GM19035 (cell line): ENCODE measurements around the gene RAP1GAP2.
"Not testable (repeated sequence)": the region's sequence is repeated elsewhere in the genome, so short reads cannot be mapped to it uniquely, and the experiment has no call there.

Experiments used
- ATAC-seq: cut with Tn5 transposase; IDR thresholded peaks from one replicate; pipeline ENCODE4 v1.9.1; 2021; ENCODE audit not compliant: unreplicated experiment

RAP1GAP2 gene

DNA sequence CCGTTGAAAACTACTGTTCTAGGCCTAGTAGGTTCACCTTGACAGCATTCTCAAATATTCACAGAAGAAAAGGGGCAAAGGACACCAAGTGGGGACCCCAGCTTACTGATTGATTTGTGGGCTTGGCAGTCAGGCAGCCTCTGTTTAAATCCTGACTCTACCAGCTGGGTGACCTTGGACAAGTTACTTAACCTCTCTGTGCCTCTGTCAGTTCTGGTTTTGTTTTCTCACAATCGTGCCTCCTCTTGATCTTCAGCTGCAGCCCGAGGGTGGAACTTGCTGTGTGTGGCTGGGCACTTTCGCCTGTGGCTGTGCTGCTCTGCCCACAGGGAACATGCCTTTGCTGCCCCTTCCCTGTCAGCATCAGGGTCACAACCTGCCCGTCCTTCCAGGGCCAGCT, 17.8 kb downstream of the RAP1GAP2 start:
- ATAC-seq: no peak

DNA sequence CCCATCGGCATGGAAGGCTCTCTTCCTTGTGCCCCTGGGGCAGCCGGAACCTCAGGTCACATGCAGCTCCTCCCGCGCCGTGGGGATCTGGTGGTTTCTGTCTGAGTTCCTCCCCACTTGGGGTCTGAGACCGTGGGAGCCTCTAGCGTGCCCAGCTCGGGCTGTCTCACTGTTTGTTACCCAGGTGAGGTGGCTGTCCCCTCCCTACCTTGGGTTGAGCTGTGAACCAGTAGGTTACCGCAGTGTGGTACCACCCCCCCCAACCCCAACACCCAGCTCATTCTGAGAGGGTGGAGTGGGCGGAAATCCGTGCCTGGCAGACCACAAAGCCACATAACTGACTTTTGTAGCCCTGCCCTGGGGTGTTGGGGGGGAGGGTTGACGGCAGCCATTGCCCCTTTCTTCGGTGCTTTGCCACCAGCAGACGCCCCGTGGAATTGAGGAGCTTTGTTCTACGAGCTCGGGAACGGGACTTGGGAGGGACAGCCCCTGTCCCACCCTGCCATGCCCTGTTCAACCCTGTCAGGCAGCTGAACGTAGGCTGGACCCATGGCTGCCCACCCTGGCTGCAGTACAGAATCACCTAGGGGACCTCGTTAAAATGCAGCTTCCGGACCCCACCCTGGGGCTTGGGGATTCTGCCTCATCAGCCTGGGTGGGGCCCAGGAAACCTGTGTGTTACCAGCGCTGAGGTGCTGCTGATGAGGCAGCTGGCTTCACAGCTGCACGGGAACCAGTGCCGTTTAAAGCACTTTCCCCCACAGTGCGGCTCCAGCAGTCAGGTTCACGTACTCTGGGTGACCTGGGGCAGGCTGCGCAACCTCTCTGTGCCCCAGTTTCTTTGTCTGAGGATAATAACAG, 18.5 kb downstream of the RAP1GAP2 start:
- ATAC-seq: no peak

DNA sequence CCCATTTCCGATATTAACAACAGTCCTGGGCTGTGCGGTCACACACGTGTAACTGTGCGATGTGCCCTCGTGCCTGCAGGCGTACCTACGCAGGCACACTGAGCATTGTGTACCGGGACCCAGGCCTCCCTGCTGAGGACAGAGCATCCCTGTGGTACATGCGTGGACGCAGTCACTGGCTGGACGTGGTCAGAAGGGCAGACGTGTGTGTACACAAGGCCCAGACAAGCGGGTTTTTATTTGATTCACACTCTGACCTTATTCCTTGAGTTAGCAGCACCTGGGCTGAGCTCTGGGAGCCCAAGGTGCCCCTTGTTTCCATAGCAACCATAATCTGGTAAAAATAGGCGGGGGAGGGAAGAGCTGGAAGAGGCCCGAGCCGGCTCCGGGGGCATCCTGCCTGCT, 19.5 kb downstream of the RAP1GAP2 start:
- no peak for ATAC-seq

DNA sequence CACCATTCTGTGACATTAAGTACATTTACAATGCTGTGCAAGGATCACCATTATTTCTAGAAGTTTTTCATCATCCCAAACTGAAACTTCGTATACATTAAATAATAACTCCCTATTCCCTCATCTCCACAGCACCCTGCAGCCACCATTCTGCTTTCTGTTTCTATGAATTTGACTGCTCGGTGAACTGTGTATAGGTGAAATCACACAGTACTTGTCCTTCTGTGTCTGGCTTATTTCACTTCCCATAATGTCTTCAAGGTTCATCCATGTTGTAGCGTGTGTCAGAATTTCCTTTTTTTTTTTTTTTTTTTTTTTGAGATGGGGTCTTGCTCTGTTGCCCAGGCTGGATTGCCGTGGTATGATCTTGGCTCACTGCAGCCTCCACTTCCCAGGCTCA, 20.4 kb downstream of the RAP1GAP2 start:
- no peak for ATAC-seq

DNA sequence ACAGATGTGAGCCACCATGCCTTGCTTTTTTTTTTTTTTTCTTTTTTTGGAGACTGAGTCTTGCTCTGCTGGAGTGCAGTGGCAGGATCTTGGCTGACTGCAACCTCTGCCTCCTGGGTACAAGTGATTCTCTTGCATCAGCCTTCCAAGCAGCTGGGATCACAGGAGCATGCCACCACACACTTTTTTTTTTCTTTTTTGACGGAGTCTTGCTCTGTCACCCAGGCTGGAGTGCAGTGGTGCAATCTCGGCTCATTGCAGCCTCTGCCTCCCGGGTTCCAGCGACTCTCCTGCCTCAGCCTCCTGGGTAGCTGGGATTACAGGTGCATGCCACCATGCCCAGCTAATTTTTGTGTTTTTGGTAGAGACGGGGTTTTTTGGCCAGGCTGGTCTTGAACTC, 23.1 kb downstream of the RAP1GAP2 start:
- not testable (repeated sequence) for ATAC-seq

DNA sequence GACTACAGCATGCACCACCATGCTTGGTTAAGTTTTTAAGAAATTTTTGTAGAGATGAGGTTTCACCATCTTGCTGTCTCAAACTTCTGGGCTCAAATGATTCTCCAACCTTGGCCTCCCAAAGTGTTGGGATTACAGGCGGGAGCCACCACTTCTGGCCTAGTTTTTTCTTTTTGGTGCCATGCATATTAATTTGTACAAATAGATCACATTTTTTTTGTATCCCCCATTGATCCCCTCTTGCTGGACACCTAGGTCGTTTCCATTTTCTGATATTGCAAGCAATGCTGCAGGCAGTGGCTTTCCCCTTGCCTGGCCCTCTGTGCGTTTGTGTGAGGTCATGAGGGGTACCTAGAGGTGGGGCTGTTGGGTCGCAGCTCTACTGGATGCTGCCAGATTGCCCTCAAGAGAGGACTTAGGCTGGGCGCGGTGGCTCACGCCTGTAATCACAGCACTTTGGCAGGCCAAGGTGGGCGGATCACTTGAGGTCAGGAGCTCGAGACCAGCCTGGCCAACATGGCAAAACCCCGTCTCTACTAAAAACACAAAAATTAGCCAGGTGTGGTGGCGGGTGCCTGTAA, 23.8 kb downstream of the RAP1GAP2 start:
- ATAC-seq: no peak

DNA sequence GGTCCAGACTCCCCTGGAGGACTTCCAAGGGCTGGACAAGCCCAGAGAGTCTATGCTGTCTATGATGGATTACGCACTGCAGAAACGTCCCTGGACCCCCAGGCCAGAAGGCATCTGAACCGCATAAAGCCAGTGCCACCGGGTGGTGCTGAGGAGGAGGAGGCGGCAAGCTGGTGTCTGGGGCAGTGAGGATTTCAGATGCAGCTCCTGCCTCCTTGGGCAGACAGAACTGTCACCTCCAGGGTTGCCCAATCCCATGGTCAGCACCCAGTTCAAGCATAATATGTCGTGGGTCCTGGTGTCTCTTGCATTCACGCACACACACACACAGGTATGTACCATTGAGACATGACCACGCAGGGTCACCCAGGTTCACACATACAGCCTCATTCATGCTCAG, 25.6 kb downstream of the RAP1GAP2 start:
- no peak for ATAC-seq

DNA sequence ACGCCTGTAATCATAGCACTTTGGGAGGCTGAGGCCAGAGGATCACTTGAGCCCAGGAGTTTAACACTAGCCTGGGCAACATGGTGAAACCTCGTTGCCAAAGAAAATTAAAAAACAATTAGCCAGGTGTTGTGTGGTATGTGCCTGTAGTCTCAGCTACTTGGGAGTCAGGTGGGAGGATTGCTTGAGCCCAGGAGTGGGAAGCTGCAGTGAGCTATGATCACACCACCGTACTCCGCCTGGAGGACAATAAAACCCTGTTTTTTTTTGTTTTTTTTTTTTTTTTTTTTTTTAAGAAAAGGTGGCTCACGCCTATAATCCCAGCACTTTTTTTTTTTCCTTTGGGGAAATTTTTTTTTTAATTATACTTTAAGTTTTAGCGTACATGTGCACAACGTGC, 26.1 kb downstream of the RAP1GAP2 start:
- ATAC-seq: no peak

DNA sequence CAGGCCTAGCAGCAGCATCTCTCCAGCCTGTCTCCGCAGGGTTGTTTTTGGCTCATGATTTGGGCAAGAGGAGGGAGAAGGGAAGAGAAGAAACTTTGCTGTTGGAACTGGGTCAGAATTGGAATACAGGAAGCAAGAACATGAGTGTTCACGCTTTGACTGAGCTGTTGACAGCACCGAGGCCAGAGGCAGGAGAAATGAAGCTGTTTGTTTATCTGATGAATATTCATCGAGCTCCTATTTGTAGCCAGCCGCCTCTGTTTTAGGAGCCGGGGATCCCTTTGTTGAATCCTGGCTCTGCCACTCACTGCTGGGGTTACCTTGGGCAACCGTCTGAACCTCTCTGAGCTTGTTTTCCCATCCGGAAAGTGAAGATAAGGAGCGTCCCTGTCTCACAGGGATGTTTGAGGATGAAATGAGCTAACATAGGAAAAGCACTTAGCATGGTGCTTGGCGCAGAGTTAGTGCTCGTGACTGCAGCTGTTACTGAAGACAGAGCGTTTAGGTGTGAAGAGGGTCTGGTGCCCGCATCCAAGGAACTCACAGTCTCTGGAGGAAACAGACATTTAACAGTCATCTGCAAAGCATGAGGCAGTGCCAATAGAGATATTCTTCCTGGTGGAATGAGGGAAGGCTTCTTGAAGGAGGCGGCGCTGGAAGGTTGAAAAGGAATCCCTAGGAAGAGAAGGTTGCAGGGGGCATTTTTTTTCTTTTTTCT, 29.2 kb downstream of the RAP1GAP2 start:
- no peak for ATAC-seq

DNA sequence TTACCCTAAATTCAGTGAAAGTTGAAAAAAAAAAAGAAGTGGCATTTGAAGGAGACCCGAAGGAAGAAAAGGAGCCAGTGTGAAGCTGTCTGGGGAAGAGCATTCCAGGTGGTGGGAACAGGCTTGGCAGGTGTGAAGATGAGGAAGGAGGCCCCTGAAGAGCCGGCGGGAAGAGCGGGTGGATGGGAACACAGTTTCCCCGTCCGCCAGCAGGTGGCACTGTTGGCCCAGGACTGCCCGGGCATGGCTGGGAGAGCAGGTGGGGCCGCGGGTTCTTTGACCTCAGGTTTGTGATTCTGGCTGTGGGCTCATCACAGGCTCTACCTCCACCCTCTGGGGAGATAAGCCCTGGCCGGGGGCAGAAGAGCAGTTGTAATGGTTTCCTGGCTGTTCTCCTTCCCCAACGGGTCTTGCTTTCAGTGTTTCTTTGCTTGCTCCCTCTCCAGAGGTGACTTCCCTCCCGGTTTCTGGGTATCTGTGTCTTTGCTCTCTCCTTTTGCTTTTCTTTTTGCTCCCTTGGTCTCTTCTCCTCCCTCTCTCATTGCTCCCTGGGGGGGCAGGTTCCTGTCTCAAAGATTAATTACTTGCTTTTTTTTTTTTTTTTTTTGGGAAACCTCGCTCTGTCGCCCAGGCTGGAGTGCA, 32.3 kb downstream of the RAP1GAP2 start:
- ATAC-seq: no peak

DNA sequence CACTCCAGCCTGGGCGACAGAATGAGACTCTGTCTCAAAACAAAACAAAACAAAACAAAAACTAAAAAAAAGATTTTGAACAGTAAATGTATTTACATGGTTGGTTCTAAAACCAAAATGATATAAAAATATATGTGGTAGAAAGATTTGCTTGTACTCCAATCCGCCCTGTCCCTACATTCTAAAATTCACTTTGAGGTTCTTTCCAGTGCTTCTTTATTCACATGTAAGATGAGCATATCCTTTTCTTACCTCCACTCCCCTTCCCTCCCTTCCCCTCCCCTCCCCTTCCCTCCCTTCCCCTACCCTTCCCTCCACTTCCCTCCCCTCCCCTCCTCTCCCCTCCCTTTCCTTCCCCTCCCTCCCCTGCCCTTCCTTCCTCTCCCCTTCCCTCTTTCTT, 34.4 kb downstream of the RAP1GAP2 start:
- ATAC-seq: no peak

DNA sequence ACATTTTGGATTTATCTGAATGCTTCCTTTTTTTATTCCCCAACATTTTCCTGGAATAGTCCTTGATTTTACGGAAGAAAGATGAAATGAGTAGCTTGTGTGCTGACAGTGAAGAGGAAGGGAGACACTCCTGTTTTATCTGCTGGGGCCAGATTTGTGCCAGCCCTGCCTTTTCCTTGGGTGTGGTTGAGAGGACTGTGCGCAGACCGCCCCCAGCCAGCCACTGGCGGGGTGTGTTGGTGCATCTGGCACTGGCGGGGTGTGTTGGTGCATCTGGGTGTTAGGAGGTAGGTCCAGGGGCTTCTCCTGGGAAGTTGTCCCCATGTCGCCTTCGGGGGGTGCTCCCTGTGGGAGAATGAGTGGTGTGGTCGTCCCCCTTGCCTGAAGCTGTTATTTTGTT, 39.5 kb downstream of the RAP1GAP2 start:
- no peak for ATAC-seq

DNA sequence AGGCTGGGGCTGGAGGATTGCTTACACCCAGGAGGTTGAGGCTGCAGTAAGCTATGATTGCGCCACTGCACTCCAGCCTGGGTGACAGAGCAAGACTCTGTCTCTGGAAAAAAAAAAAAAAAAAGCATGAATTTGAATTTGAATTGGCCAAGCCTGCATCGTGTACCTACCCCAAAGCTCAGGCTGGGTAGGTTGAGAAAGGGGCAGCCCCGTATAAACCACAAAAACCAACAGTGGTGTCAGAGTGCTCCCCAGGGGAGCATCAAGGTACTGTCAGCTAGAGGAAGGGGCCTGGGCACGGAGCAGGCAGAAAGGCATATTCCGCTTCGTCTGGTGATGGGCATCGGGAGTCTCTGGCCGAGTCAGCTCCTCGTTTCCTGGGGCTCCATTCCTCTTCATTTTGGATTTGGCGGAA, 40.9 kb downstream of the RAP1GAP2 start:
- no peak for ATAC-seq

DNA sequence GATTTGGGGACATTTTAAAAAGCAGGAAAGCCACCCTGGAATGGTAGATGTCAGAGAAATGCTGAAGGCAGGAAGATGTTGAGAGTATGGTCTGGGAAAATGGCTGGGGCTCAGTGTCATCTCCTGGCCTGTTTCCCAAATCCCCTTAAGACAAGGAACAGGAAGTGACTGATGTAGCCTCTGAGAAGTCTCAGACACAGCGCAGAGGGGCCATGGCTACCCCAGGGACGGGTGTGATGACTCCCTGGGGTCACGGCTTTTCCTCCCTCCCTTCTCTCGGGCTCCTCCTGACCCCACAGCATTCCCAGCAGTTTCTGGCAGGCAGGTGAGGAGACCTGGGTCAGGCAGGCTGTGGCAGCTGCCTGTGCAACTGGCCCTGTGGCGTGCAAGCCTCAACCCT, 45.4 kb downstream of the RAP1GAP2 start:
- ATAC-seq: no peak

DNA sequence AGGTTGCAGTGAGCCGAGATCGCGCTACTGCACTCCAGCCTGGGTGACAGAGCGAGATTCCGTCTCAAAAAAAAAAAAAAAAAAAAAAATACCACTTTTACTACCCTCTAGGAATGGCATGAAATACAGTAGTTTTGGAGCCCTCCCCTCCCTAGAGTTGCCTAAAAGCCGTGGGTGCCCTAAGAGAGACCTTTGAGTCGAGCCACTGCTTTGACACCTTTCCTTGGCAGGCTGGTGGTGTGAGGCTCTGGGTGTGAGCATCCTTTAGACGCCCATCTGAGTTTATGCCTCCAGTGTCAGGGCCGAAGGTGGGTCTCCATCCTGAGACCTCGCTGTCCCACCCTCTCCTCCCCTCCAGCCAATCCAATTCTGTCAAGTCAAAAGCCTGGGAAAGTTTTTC, 46.2 kb downstream of the RAP1GAP2 start:
- no peak for ATAC-seq

DNA sequence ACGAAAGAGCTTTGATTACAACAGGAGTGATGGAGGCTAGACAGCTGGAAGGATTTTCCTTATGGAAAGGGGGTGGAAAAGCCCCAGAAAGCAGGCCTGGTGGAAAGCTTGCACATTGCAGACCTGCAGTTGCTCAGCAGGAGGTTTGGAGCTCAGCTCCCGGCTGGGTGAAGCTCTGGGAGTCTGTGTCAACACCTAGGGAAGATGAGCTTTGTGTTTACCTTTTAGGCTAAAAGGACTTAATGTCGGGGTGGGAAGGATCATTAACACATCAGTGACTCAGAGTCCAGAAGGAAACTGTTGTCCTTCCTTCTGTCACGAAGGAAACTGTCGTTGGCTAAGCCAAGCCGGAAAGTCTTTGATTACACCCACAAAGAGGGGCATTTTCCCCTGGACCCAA, 48.2 kb downstream of the RAP1GAP2 start:
- no peak for ATAC-seq

DNA sequence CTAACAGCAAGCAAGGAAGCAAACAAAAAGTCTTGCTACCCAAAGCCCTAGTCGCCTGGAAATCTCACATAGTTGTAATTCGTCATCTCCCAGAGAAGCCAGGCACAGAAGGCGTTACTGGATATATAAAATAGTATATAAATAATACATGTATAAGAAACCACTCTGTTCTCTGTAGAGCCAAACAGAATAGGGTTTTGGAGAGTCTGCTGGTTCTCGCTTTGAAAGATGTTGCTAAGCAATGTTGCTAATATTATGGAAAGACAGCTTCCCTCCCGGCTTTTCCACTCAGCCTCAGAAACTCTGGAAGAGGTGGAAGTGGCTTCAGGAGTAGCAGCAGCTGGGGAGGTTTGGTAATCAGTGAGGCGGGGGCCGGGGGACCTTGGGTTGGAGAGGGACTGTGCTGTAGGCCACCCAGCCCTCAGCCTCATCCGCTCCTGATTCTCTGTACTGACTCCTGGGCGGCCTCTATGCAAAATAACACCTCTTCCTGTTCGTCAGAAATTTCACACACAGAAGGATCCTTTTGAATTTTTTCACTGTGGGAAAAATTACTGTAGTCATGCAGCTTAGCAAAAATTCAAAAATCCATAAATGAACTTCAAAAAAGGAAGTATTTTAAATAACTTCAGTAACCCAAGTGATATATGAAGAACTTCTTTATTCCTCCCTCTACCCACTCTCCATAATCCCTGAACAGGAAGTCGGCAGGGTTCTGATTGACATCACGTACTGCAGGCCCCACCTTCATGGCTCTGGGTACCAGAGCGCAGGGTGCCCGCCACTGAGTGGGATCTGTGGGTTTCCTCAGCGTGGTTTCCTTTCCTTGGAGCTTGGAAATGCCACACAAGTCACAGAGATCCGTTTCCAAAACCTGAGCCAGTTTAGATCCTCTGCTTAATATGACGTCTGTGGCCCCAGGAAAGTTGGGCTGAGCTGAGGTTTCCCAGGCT, 51.4 kb downstream of the RAP1GAP2 start:
- ATAC-seq: no peak

DNA sequence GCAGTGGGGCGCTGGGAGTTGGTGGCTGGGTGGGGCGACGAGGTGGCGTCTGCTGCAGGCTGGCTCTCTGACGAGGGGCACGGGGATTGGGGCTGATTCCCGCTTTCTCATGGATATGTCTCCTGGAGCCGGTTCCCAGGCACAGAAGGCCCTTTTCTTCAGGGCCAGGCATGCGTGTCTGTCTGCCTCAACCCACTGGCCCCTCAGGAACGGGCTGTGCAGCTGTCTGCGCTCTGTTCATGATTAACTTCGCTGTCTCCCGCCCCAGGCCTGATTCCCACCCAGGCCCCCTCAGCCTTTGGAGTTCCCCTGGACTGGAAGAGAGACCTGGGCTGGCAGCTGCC, 53.1 kb downstream of the RAP1GAP2 start:
- ATAC-seq: no peak

DNA sequence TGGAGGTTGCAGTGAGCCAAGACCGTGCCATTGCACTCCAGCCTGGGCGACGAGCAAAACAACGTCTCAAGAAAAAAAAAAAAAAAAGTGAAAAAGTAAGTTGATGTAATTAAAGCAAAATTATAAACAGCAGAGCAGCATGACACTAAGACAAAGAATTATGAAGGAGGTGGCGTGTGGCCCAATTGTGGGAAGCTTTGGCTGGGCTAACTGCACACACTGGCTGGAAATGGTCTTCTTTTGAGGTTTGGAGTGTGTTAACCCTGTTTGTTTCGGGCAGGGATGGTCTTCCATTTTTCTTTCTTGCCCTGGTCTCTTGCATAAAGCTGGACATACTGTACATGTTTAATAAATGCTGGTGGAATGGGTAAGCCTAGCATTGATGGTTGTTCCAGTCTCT, 54.8 kb downstream of the RAP1GAP2 start:
- no peak for ATAC-seq

DNA sequence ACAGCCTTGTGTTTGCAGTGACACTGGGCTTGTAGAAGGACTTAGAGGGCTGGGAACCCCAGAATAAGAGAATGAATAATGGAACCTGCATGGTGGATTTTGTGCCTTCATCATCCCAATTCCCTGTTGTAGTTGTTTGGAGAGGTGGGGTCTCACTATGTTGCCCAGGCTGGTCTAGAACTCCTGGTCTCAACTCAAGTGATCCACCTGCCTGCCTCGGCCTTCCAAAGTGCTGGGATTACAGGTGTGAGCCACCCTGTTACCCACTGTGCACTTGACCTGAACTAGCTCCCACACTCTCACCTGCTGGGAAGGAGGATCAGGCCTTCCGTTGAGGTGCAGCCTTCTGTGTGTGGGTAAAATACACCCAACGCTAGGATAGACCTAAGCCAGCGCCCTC, 55.4 kb downstream of the RAP1GAP2 start:
- no peak for ATAC-seq

DNA sequence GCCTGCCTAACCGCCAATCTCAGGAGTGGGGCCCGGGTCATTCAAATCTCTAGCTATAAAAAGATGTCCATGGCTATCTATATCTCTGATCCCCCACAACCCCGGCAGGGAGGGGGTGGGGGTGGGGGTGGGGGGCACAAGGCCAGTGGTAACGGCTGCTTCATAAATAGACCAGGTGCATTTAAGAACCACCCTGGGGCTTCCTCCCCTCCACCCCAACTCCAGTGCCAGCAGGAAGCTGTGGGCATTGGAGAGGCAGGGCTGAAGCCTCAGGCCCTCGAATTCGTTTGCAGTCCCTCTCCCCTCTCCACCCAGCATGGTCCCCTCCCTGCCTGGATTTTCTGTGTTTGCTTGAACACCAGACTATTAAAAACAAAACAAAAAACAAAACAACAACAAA, 56.0 kb downstream of the RAP1GAP2 start:
- no peak for ATAC-seq
